Left lung (tissue), 10 donors: ENCODE measurements around the gene FNDC3A. TPM values are rescaled to one million over a fixed set of nuclear protein-coding genes. Genes with fewer than 3 reads are reported as not detected.

Source experiments
- ATAC-seq: fragments of 200-7000 bp; cut with Tn5 transposase; one replicate; pipeline ENCODE4 v1.9.1; 2020; ENCODE audit warnings: moderate library complexity
- DNase-seq, 4 donors: peaks; one replicate each; pipeline ENCODE4 v3.0.0-alpha.2; 2013 to 2020
- H3K27ac ChIP-seq, 2 donors: fragments of 200-600 bp; sonication (generic) in 1 of 2; one replicate each; pipeline versions ENCODE4 v1.5.0 to v1.8.0; 2020 to 2021
- H3K27me3 ChIP-seq, 2 donors: fragments of 200-600 bp; sonication (generic) in 1 of 2; one replicate each; pipeline versions ENCODE4 v1.5.0 to v1.8.0; 2020 to 2021
- H3K36me3 ChIP-seq, 2 donors: fragments of 200-600 bp; sonication (generic) in 1 of 2; one replicate each; pipeline versions ENCODE4 v1.5.0 to v1.8.0; 2020 to 2021
- H3K4me1 ChIP-seq, 2 donors: fragments of 200-600 bp; one replicate each; pipeline ENCODE4 v1.8.0; 2021
- H3K4me3 ChIP-seq, 2 donors: fragments of 200-600 bp; sonication (generic) in 1 of 2; one replicate each; pipeline versions ENCODE4 v1.5.0 to v1.8.0; 2020 to 2021; ENCODE audit warnings: mild to moderate bottlenecking in 1 of 2
- H3K9me3 ChIP-seq, 2 donors: fragments of 200-600 bp; sonication (generic) in 1 of 2; one replicate each; pipeline versions ENCODE4 v1.5.0 to v1.8.0; 2020 to 2021
- intact Hi-C, 2 donors: fragments of 100-400 bp; cut with DNase I; formaldehyde crosslinking; loops; one replicate each; pipeline versions ENCODE4 v1.11.2 to v1.14.2; 2022
- polyA plus RNA-seq, 6 donors: library from polyadenylated mRNA; unstranded; fragments of 120-200 nt; gene quantifications; one replicate each; pipeline ENCODE4 v1.2.1, GENCODE V29; 2013; ENCODE audit not compliant: insufficient read length in 6 of 6
- total RNA-seq, 2 donors: library from RNA; stranded (reverse); fragmentation: NEBNext Ultra II Directional; extraction: Animal tissue kit (Norgen Biotek cat#: 25700); gene quantifications; one replicate each; pipeline ENCODE4 v1.2.1, GENCODE V29; 2021
- TF ChIP-seq, protein P1 (sequence below), 2 donors: fragments of 200-600 bp; sonication (generic) in 1 of 2; IDR thresholded peaks; one replicate each; pipeline versions ENCODE4 v1.5.0 to v1.8.0; 2021; ENCODE audit warnings: antibody characterized with exemption in 2 of 2
- donor health status: DM: no; HTN: yes; CAD: no.
- donor health status: DM: no; HTN: no; CAD: no.

Gene FNDC3A
- total and polyA plus RNA-seq, 8 donors, result 55.5 to 80.5 (median 69.8) TPM

DNA sequence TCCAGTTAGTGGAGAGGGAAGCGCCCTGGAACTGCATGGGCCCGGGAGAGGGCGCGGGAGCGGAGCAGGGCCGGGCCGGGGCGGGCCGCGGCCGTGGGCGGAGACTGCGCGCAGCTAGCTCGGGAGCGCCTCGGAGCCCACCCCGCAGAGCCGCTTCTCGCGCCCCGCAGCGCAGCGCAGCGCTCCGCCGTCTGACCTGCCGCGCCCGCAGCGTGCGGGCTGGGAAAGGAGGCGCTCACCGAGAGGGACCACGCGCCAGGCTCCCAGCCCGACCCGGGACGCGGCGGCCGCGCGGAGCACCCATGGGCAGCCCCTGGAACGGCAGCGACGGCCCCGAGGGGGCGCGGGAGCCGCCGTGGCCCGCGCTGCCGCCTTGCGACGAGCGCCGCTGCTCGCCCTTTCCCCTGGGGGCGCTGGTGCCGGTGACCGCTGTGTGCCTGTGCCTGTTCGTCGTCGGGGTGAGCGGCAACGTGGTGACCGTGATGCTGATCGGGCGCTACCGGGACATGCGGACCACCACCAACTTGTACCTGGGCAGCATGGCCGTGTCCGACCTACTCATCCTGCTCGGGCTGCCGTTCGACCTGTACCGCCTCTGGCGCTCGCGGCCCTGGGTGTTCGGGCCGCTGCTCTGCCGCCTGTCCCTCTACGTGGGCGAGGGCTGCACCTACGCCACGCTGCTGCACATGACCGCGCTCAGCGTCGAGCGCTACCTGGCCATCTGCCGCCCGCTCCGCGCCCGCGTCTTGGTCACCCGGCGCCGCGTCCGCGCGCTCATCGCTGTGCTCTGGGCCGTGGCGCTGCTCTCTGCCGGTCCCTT, 244.5 kb downstream of the FNDC3A start, which contains the start of gene MLNR:
Gene MLNR (plus strand): TSS at position 303 of the 820 bp plus-strand sequence. CDS start 0 bp downstream, at position 303.
- TF ChIP-seq, protein P1, sequence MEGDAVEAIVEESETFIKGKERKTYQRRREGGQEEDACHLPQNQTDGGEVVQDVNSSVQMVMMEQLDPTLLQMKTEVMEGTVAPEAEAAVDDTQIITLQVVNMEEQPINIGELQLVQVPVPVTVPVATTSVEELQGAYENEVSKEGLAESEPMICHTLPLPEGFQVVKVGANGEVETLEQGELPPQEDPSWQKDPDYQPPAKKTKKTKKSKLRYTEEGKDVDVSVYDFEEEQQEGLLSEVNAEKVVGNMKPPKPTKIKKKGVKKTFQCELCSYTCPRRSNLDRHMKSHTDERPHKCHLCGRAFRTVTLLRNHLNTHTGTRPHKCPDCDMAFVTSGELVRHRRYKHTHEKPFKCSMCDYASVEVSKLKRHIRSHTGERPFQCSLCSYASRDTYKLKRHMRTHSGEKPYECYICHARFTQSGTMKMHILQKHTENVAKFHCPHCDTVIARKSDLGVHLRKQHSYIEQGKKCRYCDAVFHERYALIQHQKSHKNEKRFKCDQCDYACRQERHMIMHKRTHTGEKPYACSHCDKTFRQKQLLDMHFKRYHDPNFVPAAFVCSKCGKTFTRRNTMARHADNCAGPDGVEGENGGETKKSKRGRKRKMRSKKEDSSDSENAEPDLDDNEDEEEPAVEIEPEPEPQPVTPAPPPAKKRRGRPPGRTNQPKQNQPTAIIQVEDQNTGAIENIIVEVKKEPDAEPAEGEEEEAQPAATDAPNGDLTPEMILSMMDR (IDR thresholded peaks at IDR 0.05), result no peak
- Histone ChIP-seq H3K27ac (no peak within 1 kb of the TSS), H3K27me3 (peaks cover 48 to 63% of the 10 kb centered on the region in 2 donors), H3K9me3 (no peaks in the 10 kb centered on the region), H3K36me3 (no peaks in the 10 kb centered on the region), H3K4me3 (peak within 1 kb of the TSS; percentile 17 to 36), H3K4me1 (peaks cover 8 to 33% of the 10 kb centered on the region in 2 donors)
- intact Hi-C loops, result no loop called here
- ATAC-seq (peak; percentile 81), DNase-seq (peak in 3 of 4 donors; percentile 29 to 89 (median 48))

DNA sequence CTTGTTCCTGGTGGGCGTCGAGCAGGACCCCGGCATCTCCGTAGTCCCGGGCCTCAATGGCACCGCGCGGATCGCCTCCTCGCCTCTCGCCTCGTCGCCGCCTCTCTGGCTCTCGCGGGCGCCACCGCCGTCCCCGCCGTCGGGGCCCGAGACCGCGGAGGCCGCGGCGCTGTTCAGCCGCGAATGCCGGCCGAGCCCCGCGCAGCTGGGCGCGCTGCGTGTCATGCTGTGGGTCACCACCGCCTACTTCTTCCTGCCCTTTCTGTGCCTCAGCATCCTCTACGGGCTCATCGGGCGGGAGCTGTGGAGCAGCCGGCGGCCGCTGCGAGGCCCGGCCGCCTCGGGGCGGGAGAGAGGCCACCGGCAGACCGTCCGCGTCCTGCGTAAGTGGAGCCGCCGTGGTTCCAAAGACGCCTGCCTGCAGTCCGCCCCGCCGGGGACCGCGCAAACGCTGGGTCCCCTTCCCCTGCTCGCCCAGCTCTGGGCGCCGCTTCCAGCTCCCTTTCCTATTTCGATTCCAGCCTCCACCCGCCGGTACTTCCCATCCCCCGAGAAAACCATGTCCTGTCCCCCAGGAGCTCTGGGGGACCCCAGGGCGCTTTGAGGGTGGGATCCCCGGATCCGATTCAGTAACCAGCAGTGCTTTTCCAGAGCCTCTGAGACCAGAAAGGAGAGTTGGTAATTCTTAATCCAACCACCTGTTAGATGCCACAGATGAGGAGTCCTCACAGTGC, 245.3 kb downstream of the FNDC3A start:
- TF ChIP-seq, protein P1 (IDR thresholded peaks at IDR 0.05), result no peak
- H3K4me1 ChIP-seq, result peaks cover 8 to 29% of the 10 kb centered on the region in 2 donors
- H3K27me3 ChIP-seq, result peaks cover 48 to 63% of the 10 kb centered on the region in 2 donors
- peak overlapping the region; percentile 17 to 36 for H3K4me3 ChIP-seq
- intact Hi-C loops, result no loop called here
- H3K9me3 ChIP-seq, result no peaks in the 10 kb centered on the region
- H3K36me3 ChIP-seq, result no peaks in the 10 kb centered on the region
- DNase-seq, result peak in 2 of 4 donors; percentile 9 to 85
- ATAC-seq, result peak; percentile 3
- no peak overlapping the region for H3K27ac ChIP-seq

DNA sequence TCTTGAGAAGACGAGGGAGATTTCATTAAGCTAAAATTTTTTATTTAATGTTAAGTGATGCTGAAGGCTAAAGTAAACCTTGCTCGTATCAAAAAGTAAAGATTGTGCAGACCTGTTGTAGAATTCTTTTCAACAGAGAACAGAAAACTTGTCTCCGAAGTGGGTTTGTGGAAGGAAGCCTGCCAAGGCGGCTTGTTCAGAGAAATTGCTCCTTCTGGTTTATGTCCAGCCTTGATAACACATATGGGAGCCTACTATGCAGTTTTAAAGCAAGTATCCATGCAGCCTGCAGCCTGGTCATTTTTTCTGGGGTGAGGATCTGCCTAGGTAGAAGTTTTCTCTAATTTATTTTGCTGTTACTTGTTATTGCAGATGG, 245.9 kb downstream of the FNDC3A start:
- ATAC-seq, result no peak
- peaks cover 8 to 25% of the 10 kb centered on the region in 2 donors for H3K4me1 ChIP-seq
- no peak overlapping the region for H3K4me3 ChIP-seq
- no peak overlapping the region for H3K27ac ChIP-seq
- intact Hi-C loops, result no loop called here
- H3K27me3 ChIP-seq, result peaks cover 48 to 63% of the 10 kb centered on the region in 2 donors
- peak in 1 of 4 donors; percentile 15 for DNase-seq
- no peaks in the 10 kb centered on the region for H3K36me3 ChIP-seq
- no peaks in the 10 kb centered on the region for H3K9me3 ChIP-seq
- TF ChIP-seq, protein P1 (IDR thresholded peaks at IDR 0.05), result no peak

DNA sequence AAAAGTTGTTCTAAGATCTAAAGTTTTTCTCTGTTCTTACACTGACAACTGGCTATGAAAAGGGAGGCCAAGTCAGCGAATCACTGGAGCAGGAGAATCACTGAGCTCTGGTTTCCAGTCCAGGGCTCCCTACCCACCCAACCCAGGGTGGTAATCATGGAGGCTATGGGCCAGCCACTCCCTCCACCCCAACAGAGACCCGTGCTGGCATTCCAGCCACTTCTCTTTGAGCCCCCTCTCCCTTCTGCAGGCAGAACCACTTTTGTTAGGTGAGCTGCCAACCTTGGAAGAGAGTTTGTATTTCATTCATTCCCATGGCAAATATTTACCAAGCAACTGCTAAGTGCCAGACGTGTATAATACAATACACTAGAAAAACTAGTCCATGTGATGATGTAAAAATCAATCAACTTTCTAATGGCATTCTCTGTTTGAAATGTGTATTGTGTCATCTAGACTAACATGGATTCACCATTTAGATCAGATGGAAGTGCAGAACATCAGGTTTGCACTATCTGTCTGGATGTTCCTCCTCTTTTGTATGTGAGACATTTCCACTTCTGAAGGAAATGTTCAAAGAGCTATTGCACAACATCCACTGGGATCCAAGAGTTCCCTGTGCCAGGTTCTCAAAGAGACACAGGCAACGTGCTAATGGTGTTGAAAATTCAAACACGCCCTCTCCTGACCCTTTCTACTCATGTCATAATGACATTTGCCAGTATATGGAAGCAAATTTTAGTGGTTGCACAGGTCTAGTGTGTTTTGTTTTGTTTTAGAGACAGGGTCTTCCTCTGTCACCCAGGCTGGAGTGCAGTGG, 249.7 kb downstream of the FNDC3A start:
- H3K27me3 ChIP-seq, result peaks cover 21 to 30% of the 10 kb centered on the region in 2 donors
- H3K9me3 ChIP-seq, result no peaks in the 10 kb centered on the region
- TF ChIP-seq, protein P1 (IDR thresholded peaks at IDR 0.05), result no peak
- H3K4me1 ChIP-seq, result peaks cover 7 to 12% of the 10 kb centered on the region in 2 donors
- H3K27ac ChIP-seq, result no peak overlapping the region
- DNase-seq (peak in 2 of 4 donors; percentile 19 to 35), ATAC-seq (peak; percentile 88)
- no peaks in the 10 kb centered on the region for H3K36me3 ChIP-seq
- intact Hi-C loops, result no loop called here
- H3K4me3 ChIP-seq, result no peak overlapping the region
